Subcutaneous abdominal adipose tissue (tissue), 5 donors: ENCODE measurements around the gene SEMA4B.

Experiments used
- H3K27ac ChIP-seq: one replicate; pipeline ENCODE4 v1.7.0; 2013; ENCODE audit warnings: low read depth, mild to moderate bottlenecking, inconsistent platforms, low read length, moderate library complexity
- H3K27me3 ChIP-seq, 5 donors: one replicate each; pipeline ENCODE4 v1.7.0; 2013; ENCODE audit warnings: low read length in 5 of 5, inconsistent platforms in 1 of 5; ENCODE audit not compliant: control insufficient read depth in 5 of 5, insufficient read depth in 4 of 5
- H3K36me3 ChIP-seq, 5 donors: one replicate each; pipeline ENCODE4 v1.7.0; 2013; ENCODE audit warnings: low read length in 5 of 5; ENCODE audit not compliant: control insufficient read depth in 5 of 5, insufficient read depth in 5 of 5
- H3K4me1 ChIP-seq, 5 donors: one replicate each; pipeline ENCODE4 v1.7.0; 2013; ENCODE audit warnings: low read length in 5 of 5, mild to moderate bottlenecking in 3 of 5, moderate library complexity in 1 of 5; ENCODE audit not compliant: control insufficient read depth in 5 of 5, insufficient read depth in 5 of 5
- H3K4me3 ChIP-seq, 5 donors: one replicate each; pipeline ENCODE4 v1.7.0; 2013; ENCODE audit warnings: low read length in 5 of 5, low read depth in 1 of 5
- H3K9ac ChIP-seq, 5 donors: one replicate each; pipeline ENCODE4 v1.7.0; 2013; ENCODE audit warnings: low read length in 5 of 5, mild to moderate bottlenecking in 4 of 5, moderate library complexity in 3 of 5
- H3K9me3 ChIP-seq, 5 donors: one replicate each; pipeline ENCODE4 v1.7.0; 2013; ENCODE audit warnings: low read length in 5 of 5; ENCODE audit not compliant: control insufficient read depth in 5 of 5
- donor health status: healthy.
- donor health status: healthy.
- donor health status: healthy.
- donor health status: healthy.
- donor health status: healthy.

SEMA4B gene

DNA sequence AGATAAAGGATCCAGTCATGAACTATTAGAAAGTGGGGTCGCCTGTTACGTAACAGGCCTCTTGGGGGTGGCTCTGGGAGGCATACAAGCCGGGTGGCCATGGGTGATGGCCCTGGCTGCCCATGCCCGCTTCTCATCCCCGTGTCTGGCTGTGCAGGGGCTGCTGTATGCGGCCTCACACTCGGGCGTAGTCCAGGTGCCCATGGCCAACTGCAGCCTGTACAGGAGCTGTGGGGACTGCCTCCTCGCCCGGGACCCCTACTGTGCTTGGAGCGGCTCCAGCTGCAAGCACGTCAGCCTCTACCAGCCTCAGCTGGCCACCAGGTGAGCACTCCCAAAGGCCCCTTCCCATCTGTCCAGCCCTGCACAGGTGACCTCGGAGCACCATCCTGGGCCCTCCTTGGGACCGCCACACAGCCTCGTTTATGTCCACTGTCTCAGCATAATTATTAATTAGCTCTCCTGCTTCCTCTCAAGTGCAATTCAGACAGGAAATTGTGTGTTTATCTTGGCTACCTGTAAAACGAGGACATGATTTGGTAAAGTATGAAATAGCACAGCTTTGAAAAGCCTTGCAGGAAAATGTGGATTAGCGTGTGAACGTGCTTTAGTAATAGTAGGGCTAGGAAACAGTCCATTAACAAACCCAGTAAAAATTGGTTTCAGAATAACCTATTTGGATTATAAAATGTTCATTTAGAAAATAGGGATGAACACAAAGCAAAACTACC lies 24.5 kb downstream of the SEMA4B start:
- peaks cover 0 to 70% (median 54%) of the 10 kb centered on the region in 5 donors for H3K36me3 ChIP-seq
- H3K9me3 ChIP-seq: no peaks in the 10 kb centered on the region
- H3K4me3 ChIP-seq: no peak overlapping the region
- no peak overlapping the region for H3K9ac ChIP-seq
- peaks cover 1 to 20% (median 18%) of the 10 kb centered on the region in 5 donors for H3K4me1 ChIP-seq
- no peak overlapping the region for H3K27ac ChIP-seq
- no peaks in the 10 kb centered on the region for H3K27me3 ChIP-seq

DNA sequence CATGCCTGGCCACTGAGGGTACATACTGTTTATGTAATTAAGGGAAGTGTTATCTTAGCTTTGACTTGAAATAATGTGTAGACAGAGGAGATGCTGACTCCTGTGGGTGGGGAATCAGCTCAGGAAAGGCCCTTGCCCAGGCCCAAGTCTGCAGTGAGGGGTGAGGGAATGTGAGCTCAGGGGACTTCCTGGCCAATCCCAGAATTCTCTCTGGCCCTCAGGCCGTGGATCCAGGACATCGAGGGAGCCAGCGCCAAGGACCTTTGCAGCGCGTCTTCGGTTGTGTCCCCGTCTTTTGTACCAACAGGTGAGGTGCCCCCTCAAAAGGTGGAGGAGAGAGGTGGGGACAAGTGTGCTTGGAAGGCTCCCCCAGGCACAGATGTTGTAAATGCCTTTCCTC lies 26.2 kb downstream of the SEMA4B start:
- Histone ChIP-seq H3K27me3 (no peaks in the 10 kb centered on the region), H3K27ac (no peak overlapping the region), H3K9me3 (no peaks in the 10 kb centered on the region), H3K4me3 (no peak overlapping the region), H3K9ac (no peak overlapping the region), H3K4me1 (peaks cover 5 to 29% (median 26%) of the 10 kb centered on the region in 5 donors), H3K36me3 (peaks cover 0 to 76% (median 58%) of the 10 kb centered on the region in 5 donors)

DNA sequence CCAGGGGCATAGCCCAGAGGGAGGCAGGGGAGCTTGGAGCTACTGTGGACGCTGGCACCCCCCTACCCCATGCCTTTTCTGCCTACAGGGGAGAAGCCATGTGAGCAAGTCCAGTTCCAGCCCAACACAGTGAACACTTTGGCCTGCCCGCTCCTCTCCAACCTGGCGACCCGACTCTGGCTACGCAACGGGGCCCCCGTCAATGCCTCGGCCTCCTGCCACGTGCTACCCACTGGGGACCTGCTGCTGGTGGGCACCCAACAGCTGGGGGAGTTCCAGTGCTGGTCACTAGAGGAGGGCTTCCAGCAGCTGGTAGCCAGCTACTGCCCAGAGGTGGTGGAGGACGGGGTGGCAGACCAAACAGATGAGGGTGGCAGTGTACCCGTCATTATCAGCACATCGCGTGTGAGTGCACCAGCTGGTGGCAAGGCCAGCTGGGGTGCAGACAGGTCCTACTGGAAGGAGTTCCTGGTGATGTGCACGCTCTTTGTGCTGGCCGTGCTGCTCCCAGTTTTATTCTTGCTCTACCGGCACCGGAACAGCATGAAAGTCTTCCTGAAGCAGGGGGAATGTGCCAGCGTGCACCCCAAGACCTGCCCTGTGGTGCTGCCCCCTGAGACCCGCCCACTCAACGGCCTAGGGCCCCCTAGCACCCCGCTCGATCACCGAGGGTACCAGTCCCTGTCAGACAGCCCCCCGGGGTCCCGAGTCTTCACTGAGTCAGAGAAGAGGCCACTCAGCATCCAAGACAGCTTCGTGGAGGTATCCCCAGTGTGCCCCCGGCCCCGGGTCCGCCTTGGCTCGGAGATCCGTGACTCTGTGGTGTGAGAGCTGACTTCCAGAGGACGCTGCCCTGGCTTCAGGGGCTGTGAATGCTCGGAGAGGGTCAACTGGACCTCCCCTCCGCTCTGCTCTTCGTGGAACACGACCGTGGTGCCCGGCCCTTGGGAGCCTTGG lies 27.0 kb downstream of the SEMA4B start:
- H3K4me1 ChIP-seq: peaks cover 9 to 35% (median 34%) of the 10 kb centered on the region in 5 donors
- no peaks in the 10 kb centered on the region for H3K27me3 ChIP-seq
- no peaks in the 10 kb centered on the region for H3K9me3 ChIP-seq
- no peak overlapping the region for H3K4me3 ChIP-seq
- H3K36me3 ChIP-seq: peaks cover 0 to 76% (median 58%) of the 10 kb centered on the region in 5 donors
- no peak overlapping the region for H3K27ac ChIP-seq
- no peak overlapping the region for H3K9ac ChIP-seq

DNA sequence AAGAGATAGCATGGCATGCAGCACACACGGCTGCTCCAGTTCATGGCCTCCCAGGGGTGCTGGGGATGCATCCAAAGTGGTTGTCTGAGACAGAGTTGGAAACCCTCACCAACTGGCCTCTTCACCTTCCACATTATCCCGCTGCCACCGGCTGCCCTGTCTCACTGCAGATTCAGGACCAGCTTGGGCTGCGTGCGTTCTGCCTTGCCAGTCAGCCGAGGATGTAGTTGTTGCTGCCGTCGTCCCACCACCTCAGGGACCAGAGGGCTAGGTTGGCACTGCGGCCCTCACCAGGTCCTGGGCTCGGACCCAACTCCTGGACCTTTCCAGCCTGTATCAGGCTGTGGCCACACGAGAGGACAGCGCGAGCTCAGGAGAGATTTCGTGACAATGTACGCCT lies 27.8 kb downstream of the SEMA4B start:
- no peak overlapping the region for H3K9ac ChIP-seq
- peaks cover 0 to 68% (median 56%) of the 10 kb centered on the region in 5 donors for H3K36me3 ChIP-seq
- H3K4me3 ChIP-seq: no peak overlapping the region
- H3K9me3 ChIP-seq: no peaks in the 10 kb centered on the region
- H3K4me1 ChIP-seq: peaks cover 9 to 39% (median 38%) of the 10 kb centered on the region in 5 donors
- no peaks in the 10 kb centered on the region for H3K27me3 ChIP-seq
- H3K27ac ChIP-seq: no peak overlapping the region

DNA sequence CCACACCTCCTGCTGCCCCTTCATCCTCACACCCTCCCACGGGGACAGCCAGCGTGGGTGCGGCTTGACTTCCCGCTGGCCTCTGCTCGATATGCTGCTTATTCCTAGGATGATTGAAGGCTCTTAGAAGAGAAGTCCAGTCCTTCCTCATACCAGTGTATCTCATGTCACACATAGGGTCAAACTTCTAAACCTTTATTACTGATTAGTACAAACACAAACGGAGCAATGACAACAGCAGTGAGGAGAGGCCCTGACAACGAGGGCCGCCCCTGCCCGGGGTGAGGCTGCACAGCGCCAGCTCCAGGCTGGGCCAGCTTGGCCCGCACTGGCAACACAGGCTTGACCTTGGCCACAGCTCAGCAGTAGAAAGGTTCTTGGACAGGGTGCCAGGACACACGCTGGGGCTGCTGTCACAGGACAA lies 29.0 kb downstream of the SEMA4B start:
- Histone ChIP-seq H3K36me3 (peaks cover 0 to 56% (median 47%) of the 10 kb centered on the region in 5 donors), H3K9me3 (no peaks in the 10 kb centered on the region), H3K27me3 (no peaks in the 10 kb centered on the region), H3K9ac (no peak overlapping the region), H3K27ac (no peak overlapping the region), H3K4me3 (no peak overlapping the region), H3K4me1 (peaks cover 9 to 49% (median 46%) of the 10 kb centered on the region in 5 donors)

DNA sequence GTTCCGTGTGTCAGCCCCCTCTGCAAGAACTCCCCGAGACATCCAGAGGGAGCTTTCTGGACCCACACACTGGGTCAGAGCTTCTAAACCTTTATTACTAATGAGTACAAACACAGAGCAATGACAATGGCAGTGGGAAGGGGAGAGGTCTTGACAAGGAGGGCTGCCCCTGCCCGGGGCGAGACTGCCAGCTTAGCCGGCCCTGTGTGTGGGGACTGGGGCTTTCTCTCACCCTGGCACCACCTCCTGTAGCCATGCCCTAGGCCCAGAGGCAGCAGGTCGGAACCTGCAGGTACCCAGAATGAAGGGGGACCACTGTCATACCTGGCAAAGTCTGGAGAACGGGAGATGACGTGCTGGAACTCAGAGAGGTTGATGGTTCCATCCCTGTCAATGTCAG lies 29.5 kb downstream of the SEMA4B start:
- Histone ChIP-seq H3K4me1 (peaks cover 9 to 49% (median 46%) of the 10 kb centered on the region in 5 donors), H3K36me3 (peaks cover 0 to 51% (median 41%) of the 10 kb centered on the region in 5 donors), H3K9ac (no peak overlapping the region), H3K9me3 (no peaks in the 10 kb centered on the region), H3K27ac (no peak overlapping the region), H3K27me3 (no peaks in the 10 kb centered on the region), H3K4me3 (no peak overlapping the region)

DNA sequence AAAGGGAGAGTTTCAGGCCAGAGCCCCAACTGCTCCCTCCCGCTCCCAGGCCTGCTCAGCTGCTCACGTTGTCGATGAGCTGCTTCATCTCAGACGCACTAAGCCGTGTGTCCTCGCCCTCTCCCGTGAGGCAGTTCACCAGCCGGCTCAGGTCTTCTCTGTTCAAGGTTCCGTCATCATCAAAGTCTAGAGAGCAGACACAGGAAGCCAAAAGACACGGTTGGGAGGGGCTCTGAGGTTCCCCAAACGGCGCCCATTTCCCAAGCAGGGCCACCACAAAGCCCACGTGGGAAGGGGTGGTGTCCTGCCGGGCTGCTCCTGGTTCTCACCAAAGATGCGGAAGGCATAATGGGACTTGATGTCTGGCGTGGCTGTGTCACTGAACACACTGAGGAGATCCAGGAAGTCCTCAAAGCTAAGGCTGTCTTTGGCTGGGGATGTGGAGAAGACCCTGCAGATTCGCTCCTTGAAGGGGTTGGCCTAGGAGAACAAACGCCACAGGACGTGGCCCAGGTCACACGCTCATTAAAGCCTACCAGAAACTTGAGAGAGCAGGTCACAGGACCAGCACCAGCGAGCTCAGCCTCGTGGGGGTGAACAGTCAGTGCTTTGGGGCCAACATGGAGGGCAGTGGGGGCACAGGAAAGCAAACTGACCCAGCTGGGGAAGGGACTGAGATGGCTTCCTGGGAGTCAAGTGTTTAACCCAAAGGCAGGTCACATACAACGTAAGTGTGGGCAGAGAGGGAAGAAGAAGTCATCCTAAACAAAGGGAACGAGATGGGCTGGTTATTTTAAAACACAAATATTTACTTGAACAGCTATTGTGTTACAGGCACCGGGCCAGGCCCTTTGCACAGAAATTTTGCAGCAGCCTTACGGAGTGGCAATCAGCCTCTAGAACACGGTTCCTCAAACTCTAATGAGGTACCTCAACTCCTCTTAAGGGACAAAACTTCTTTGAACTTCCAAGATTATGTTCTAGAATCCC lies 30.2 kb downstream of the SEMA4B start:
- Histone ChIP-seq H3K4me3 (peak overlapping the region in 1 of 5 donors; percentile 29), H3K9ac (peak overlapping the region in 1 of 5 donors; percentile 10), H3K27ac (no peak overlapping the region), H3K27me3 (no peaks in the 10 kb centered on the region), H3K36me3 (peaks cover 0 to 51% (median 38%) of the 10 kb centered on the region in 5 donors), H3K9me3 (no peaks in the 10 kb centered on the region), H3K4me1 (peaks cover 9 to 49% (median 46%) of the 10 kb centered on the region in 5 donors)

DNA sequence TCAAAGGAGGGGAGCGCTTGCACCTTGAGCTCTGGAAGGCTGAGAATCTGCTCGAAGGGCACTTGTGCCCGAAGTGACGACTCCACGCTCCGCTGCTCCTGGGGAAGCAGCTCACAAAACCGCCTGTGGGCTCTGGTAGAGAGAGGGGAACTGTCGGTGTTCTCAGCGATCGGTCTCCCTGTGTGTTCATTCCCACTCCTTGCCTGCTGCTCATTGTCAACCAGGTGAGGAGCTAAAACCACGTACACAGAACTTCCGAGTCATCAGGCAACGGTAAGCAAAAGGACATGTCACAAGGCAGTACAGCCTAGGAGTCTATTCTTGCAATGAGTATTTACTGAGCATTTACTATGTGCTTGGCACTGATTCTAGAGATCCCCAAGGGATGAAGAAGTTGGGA lies 31.1 kb downstream of the SEMA4B start:
- peak overlapping the region in 2 of 5 donors; percentile 1 to 39 for H3K4me3 ChIP-seq
- H3K4me1 ChIP-seq: peaks cover 9 to 49% (median 46%) of the 10 kb centered on the region in 5 donors
- H3K27me3 ChIP-seq: no peaks in the 10 kb centered on the region
- peak overlapping the region in 1 of 5 donors; percentile 86 for H3K9ac ChIP-seq
- no peaks in the 10 kb centered on the region for H3K9me3 ChIP-seq
- H3K36me3 ChIP-seq: peaks cover 0 to 51% (median 38%) of the 10 kb centered on the region in 5 donors
- no peak overlapping the region for H3K27ac ChIP-seq

DNA sequence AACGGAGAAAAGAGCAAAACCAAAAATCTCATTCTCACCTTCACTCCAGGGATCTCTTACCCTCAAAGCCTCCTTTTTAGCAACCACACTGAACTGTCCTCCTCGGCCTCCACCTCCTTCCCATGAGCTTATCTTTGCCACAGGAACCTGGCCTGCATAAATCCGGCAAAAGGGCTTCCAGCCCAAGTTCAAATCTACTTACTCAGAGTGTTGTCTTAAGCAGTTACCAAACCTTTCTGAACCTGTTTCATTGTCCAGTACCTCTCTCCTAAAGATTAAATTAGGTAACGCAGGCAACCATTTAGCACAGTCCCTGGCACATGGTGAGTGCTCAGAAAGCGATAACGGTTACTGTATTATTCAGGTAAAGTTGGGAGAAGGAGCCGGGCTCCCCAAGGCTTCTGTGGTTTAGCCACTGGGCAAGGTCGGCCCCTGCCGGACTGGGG lies 31.8 kb downstream of the SEMA4B start:
- peak overlapping the region; percentile 81 for H3K27ac ChIP-seq
- peak overlapping the region; percentile 66 to 95 (median 83) for H3K4me3 ChIP-seq
- H3K27me3 ChIP-seq: no peaks in the 10 kb centered on the region
- H3K36me3 ChIP-seq: peaks cover 0 to 45% (median 34%) of the 10 kb centered on the region in 5 donors
- H3K9ac ChIP-seq: peak overlapping the region; percentile 44 to 88 (median 80)
- H3K9me3 ChIP-seq: no peaks in the 10 kb centered on the region
- H3K4me1 ChIP-seq: peaks cover 9 to 49% (median 46%) of the 10 kb centered on the region in 5 donors
